Measurements from ENCODE around the gene MAP6. TPM values are rescaled to one million over a fixed set of nuclear protein-coding genes. Genes with fewer than 3 reads are reported as not detected.

Gene MAP6
- total RNA-seq, 1 donor from 2014 or later = 30.5 TPM

DNA sequence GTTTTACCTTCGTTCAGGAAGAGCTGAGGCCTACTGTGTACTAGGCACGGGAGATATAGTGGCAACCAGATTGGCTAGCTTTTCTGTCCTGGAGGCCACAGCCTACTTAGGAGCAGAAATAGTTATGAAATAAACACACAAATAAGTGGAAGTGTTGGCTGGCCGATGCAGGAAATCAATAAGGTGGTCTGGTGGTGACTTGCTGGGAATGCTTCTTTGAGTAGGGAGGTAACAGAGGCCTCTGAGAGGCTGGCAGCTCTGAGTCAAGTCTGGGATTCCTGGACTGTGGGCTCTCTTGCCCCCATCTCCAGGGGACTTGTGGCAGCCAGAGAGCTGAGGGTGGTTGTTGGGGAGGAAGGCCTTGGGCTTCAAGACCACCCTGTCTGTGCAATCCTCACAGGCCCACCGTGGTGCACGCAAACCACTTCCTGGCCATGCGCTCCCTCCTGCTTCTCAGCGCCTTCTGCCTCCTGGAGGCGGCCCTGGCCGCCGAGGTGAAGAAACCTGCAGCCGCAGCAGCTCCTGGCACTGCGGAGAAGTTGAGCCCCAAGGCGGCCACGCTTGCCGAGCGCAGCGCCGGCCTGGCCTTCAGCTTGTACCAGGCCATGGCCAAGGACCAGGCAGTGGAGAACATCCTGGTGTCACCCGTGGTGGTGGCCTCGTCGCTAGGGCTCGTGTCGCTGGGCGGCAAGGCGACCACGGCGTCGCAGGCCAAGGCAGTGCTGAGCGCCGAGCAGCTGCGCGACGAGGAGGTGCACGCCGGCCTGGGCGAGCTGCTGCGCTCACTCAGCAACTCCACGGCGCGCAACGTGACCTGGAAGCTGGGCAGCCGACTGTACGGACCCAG is 102.7 kb downstream of the MAP6 start:
- DNase-seq (ENCODE audit: extremely low spot score, unreplicated experiment) = no peak
- H3K4me3 Mint-ChIP-seq = peak overlapping the region; percentile 58
- no peaks in the 10 kb centered on the region for H3K9me3 Mint-ChIP-seq
- peaks cover 15% of the 10 kb centered on the region for H3K36me3 Mint-ChIP-seq
- peak overlapping the region; percentile 57 for H3K27ac Mint-ChIP-seq
- peaks cover 19% of the 10 kb centered on the region for H3K4me1 Mint-ChIP-seq (ENCODE audit: unreplicated experiment)
- no peaks in the 10 kb centered on the region for H3K27me3 Mint-ChIP-seq
- TF ChIP-seq, protein P1, sequence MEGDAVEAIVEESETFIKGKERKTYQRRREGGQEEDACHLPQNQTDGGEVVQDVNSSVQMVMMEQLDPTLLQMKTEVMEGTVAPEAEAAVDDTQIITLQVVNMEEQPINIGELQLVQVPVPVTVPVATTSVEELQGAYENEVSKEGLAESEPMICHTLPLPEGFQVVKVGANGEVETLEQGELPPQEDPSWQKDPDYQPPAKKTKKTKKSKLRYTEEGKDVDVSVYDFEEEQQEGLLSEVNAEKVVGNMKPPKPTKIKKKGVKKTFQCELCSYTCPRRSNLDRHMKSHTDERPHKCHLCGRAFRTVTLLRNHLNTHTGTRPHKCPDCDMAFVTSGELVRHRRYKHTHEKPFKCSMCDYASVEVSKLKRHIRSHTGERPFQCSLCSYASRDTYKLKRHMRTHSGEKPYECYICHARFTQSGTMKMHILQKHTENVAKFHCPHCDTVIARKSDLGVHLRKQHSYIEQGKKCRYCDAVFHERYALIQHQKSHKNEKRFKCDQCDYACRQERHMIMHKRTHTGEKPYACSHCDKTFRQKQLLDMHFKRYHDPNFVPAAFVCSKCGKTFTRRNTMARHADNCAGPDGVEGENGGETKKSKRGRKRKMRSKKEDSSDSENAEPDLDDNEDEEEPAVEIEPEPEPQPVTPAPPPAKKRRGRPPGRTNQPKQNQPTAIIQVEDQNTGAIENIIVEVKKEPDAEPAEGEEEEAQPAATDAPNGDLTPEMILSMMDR (conservative IDR thresholded peaks at IDR 0.05) = no peak

DNA sequence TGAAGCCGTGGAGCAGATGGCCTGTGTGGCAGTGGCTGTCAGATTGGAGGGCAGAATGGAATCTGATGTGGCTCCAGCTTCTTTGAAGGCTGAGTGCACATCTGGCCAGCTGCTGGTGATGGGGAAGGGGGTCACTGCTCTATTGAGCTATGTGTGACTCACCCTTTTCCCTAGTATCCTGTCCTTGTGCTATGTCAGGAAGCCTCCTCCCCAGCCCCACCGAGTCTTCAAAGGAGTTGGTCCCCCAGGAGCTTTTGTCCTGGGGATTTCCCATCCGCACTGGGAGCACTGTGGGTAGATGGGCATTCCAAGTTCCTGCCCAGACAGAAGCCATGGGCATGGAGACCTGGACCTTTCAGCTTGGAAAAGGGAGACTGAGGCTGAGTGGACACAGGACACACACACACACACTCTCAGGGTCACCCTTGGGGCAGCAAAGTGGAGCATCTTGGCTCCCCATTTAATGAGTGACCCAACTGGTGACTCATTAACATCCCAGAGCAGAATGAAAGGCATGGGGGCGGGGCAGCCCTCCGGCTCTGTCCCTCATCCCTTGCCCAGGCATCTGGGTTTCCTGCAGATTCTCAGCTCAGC is 103.5 kb downstream of the MAP6 start:
- Mint-ChIP-seq H3K27me3 (no peaks in the 10 kb centered on the region), H3K4me1 (ENCODE audit: unreplicated experiment) (peaks cover 25% of the 10 kb centered on the region), H3K27ac (peak overlapping the region; percentile 57), H3K9me3 (no peaks in the 10 kb centered on the region), H3K36me3 (peaks cover 10% of the 10 kb centered on the region), H3K4me3 (peak overlapping the region; percentile 100)
- no peak for DNase-seq (ENCODE audit: extremely low spot score, unreplicated experiment)
- TF ChIP-seq, protein P1 (conservative IDR thresholded peaks at IDR 0.05) = no peak

DNA sequence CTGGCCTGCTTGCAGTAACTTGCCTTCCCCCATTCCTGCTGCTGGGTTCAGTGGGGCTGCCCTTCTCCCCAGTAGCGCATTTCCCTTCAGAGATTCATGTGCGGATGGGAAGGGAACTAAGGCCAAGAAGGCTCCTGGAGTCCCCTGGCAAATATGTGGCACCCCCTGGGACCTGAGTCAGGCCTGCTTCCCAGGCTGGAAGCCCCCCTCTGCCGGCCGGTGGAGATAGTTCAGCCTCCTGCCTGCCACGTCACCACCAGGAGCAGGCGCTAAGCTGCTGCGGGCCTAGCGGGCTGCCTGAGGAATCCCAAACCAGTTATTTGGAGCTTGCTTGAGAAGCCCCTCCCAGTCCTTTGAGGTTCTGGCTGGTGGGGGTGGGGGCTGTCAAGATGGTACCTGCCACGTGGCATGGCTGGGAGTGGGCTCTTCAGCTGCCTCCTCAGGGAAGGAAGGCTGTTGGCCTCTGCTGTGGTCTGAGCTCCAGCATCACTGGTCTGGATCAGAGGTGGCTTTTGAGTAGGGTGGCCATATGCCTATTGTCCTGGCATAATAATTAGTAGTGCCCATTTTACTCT is 104.8 kb downstream of the MAP6 start:
- TF ChIP-seq, protein P1 (conservative IDR thresholded peaks at IDR 0.05) = peak; percentile 74
- Mint-ChIP-seq H3K27ac (peak overlapping the region; percentile 98), H3K9me3 (no peaks in the 10 kb centered on the region), H3K4me1 (ENCODE audit: unreplicated experiment) (peaks cover 32% of the 10 kb centered on the region), H3K4me3 (peak overlapping the region; percentile 100), H3K36me3 (peaks cover 10% of the 10 kb centered on the region), H3K27me3 (no peaks in the 10 kb centered on the region)
- peak; percentile 79 for DNase-seq (ENCODE audit: extremely low spot score, unreplicated experiment)

DNA sequence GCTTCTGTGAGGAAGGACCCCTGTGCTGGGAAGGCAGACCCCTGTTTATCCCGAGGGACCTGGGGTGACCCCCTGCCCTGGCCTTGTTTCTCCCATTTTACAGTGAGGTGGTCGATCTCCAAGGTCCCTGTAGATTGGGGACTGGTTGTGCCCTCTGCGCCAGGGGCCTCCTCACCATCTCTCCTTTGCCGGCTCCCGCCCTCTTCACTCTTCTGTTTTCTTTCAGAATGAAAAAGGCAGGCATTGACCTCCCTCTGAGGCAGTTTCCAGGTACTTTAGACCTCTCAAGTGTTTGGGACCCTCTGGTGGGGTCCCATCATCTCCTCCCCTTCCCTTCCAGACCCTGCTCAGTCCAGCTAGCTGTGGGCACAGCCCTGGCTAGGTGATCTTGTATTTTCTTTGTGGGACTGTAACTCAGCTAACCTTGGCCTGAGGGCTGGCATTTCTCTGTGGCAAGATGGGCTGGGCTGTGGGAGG is 105.3 kb downstream of the MAP6 start:
- peak overlapping the region; percentile 100 for H3K4me3 Mint-ChIP-seq
- TF ChIP-seq, protein P1 (conservative IDR thresholded peaks at IDR 0.05) = no peak
- H3K4me1 Mint-ChIP-seq (ENCODE audit: unreplicated experiment) = peaks cover 34% of the 10 kb centered on the region
- H3K27me3 Mint-ChIP-seq = no peaks in the 10 kb centered on the region
- H3K9me3 Mint-ChIP-seq = no peaks in the 10 kb centered on the region
- no peak for DNase-seq (ENCODE audit: extremely low spot score, unreplicated experiment)
- H3K27ac Mint-ChIP-seq = peak overlapping the region; percentile 98
- peaks cover 7% of the 10 kb centered on the region for H3K36me3 Mint-ChIP-seq

DNA sequence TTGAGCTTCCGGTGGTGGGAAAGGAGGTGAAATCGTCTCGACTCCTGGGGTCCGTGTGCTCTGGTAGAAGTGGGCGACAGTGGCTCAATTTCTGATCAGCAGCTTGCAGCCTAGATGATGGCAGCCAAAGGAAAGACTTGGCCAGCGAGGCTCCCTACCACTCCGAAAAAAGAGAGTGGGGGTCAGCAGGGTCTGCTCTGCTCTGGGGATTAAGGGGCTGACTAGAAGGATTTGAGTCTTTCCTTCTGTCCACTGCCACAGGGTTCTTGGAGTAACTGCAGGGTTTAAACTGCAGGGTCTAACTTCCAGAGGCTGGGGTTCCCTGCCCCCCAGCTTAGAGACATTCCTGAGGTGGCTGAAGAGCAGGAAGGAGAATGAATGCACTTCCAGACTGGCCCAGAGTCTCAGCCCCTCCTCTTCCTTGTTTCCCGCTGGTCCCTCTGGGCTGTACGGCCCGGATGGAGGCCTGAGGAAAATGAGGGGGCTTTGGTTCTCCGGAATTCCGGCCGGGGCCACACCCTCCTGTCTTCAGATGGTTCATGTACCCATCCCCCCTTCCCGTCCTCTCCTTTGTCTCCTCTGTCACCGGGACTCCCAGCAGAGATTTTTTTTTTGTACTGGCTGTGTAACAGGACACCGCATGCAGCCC is 105.9 kb downstream of the MAP6 start:
- TF ChIP-seq, protein P1 (conservative IDR thresholded peaks at IDR 0.05) = no peak
- no peaks in the 10 kb centered on the region for H3K9me3 Mint-ChIP-seq
- no peak for DNase-seq (ENCODE audit: extremely low spot score, unreplicated experiment)
- peak overlapping the region; percentile 98 for H3K27ac Mint-ChIP-seq
- peaks cover 5% of the 10 kb centered on the region for H3K36me3 Mint-ChIP-seq
- H3K27me3 Mint-ChIP-seq = no peaks in the 10 kb centered on the region
- H3K4me3 Mint-ChIP-seq = peak overlapping the region; percentile 100
- H3K4me1 Mint-ChIP-seq (ENCODE audit: unreplicated experiment) = peaks cover 37% of the 10 kb centered on the region

Measured in type B pancreatic cell (in vitro differentiated cells).